Measurements from ENCODE around the gene AKT3.
"Not testable (repeated sequence)": the region's sequence is repeated elsewhere in the genome, so short reads cannot be mapped to it uniquely, and the experiment has no call there.

Gene AKT3

DNA sequence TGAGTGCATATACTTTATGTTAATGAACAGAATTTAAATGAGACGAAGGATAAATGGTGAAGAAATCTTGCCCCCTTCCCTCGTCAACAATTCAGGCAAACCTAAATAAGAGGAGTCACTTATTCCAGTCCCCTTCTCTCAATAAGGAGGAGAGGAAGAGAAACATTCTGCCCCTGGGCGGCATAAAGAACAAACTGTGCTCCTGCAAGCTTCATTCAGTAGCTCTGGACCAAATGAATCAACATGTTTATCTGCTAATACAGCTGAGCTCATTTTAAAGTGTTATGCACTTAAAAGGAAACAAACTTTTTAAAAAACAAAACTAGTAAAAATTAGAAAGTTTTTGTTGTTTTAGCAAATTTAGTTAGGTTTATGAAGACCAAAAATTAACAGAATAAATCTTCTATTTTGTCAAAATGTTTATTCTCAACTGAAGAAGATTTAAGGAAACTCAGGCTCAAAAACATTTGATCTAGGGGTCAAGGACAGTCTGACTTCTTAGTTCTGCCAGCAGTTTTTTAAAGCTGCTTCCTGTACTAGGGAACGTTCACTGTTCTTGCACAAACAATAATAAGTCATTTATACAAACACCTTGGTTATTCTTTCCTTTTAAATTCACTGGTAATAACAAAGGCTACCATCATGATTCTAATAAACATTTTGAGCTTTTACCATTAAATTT, 58.3 kb downstream of the AKT3 start:
- no peak for DNase-seq (ENCODE audit: low read depth)
- H3K4me3 ChIP-seq (ENCODE audit: low read depth, low read length): no peak overlapping the region
- TF ChIP-seq CTCF (IDR thresholded peaks at IDR 0.05; ENCODE audit: insufficient read depth, low read depth, low read length, missing control alignments): no peak

DNA sequence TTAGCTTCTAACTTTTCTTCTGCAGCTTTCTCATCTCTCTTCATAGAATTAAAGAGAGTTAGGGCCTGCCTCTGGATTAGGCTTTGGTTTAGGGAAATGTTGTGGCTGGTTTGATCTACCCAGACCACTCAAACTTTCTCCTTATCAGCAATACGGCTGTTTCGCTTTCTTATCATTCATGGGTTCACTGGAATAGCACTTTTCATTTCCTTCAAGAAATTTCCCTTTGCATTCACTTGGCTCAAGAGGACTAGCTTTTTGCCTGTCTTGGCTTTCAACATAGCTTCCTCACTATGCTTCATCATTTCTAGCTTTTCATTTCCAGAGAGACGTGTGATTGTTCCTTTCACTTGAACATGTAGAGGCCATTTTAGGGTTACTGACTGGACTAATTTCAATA, 59.6 kb downstream of the AKT3 start:
- no peak overlapping the region for H3K4me3 ChIP-seq (ENCODE audit: low read depth, low read length)
- no peak for TF ChIP-seq CTCF (IDR thresholded peaks at IDR 0.05; ENCODE audit: insufficient read depth, low read depth, low read length, missing control alignments)
- no peak for DNase-seq (ENCODE audit: low read depth)

- DNase-seq (ENCODE audit: low read depth): no peak
- no peak for TF ChIP-seq CTCF (IDR thresholded peaks at IDR 0.05; ENCODE audit: insufficient read depth, low read depth, low read length, missing control alignments)
- H3K4me3 ChIP-seq (ENCODE audit: low read depth, low read length): no peak overlapping the region
Observed at GRCh38 chr1:243786531-243786930, 63.5 kb downstream of the AKT3 start.

- no peak for TF ChIP-seq CTCF (IDR thresholded peaks at IDR 0.05; ENCODE audit: insufficient read depth, low read depth, low read length, missing control alignments)
- H3K4me3 ChIP-seq (ENCODE audit: low read depth, low read length): no peak overlapping the region
- no peak for DNase-seq (ENCODE audit: low read depth)
Observed at GRCh38 chr1:243784506-243784905, 65.5 kb downstream of the AKT3 start.

GRCh38 chr1:243783714-243784113, 66.3 kb downstream of the AKT3 start:
- no peak for DNase-seq (ENCODE audit: low read depth)
- TF ChIP-seq CTCF (IDR thresholded peaks at IDR 0.05; ENCODE audit: insufficient read depth, low read depth, low read length, missing control alignments): no peak
- H3K4me3 ChIP-seq (ENCODE audit: low read depth, low read length): no peak overlapping the region

- DNase-seq (ENCODE audit: low read depth); H3K4me3 ChIP-seq (ENCODE audit: low read depth, low read length): not testable (repeated sequence)
Observed at GRCh38 chr1:243772361-243773050, 77.5 kb downstream of the AKT3 start.

DNA sequence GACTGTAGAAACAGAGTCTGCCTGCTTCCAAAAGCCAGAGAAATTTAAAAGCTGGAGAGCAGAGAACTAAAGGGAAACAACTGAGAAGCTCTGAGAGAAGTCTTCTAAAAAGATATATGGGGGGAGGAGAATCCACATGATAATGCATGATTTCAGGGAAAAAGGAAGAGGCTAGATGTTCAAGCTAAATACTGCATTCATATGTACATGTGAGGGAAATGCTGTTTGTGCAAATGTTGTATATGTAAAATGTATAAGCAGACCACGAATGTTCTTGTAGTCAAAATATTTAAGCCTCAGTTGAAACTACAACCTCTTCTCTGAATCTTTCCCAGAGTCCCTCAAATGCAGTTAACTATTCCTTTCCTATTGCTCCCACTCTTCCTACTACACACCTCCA, 79.2 kb downstream of the AKT3 start:
- TF ChIP-seq CTCF (IDR thresholded peaks at IDR 0.05; ENCODE audit: insufficient read depth, low read depth, low read length, missing control alignments): no peak
- DNase-seq (ENCODE audit: low read depth): no peak
- H3K4me3 ChIP-seq (ENCODE audit: low read depth, low read length): no peak overlapping the region
